Uterus (tissue), 4 donors: Measurements from ENCODE around the gene PRAMEF33. TPM values are rescaled to one million over a fixed set of nuclear protein-coding genes. Genes with fewer than 3 reads are reported as not detected.
"Not testable (repeated sequence)": the region's sequence is repeated elsewhere in the genome, so short reads cannot be mapped to it uniquely, and the experiment has no call there.

ENCODE experiments used
- DNase-seq, 2 donors: peaks; one replicate each; pipeline ENCODE4 v3.0.0-alpha.2; 2019 to 2020
- H3K27ac ChIP-seq, 2 donors: fragments of 200-600 bp; sonication (generic); 1 replicate in 1 of 2; 2 replicates in 1 of 2; pipeline ENCODE4 v1.5.1; 2016 to 2018
- H3K27me3 ChIP-seq, 2 donors: fragments of 200-600 bp; sonication (generic); one replicate each; pipeline ENCODE4 v1.5.1; 2018 to 2019; ENCODE audit warnings: control low read depth in 1 of 2
- H3K36me3 ChIP-seq, 2 donors: fragments of 200-600 bp; sonication (generic); one replicate each; pipeline ENCODE4 v1.5.1; 2019; ENCODE audit warnings: control low read depth in 1 of 2
- H3K4me1 ChIP-seq, 2 donors: fragments of 200-600 bp; sonication (generic); one replicate each; pipeline ENCODE4 v1.5.1; 2018 to 2019; ENCODE audit warnings: control low read depth in 1 of 2
- H3K4me3 ChIP-seq, 2 donors: fragments of 200-600 bp; sonication (generic); 1 replicate in 1 of 2; 2 replicates in 1 of 2; pipeline ENCODE4 v1.5.1; 2018 to 2019; ENCODE audit warnings: mild to moderate bottlenecking in 1 of 2
- H3K9me3 ChIP-seq, 2 donors: fragments of 200-600 bp; sonication (generic); one replicate each; pipeline ENCODE4 v1.5.1; 2019; ENCODE audit warnings: control low read depth in 1 of 2
- intact Hi-C: fragments of 100-400 bp; cut with DNase I; formaldehyde crosslinking; loops from one replicate; pipeline ENCODE4 v1.15.1; 2023; ENCODE audit warnings: low total_unique reads
- small RNA-seq: library from RNA; depleted of rRNA; stranded (forward); fragments of <200 nt; gene quantifications from one replicate; pipeline ENCODE3, GENCODE V24; 2016
- total RNA-seq, 4 donors: library from RNA; depleted of rRNA in 3 of 4; stranded (reverse); fragments of >200 nt in 3 of 4; gene quantifications; one replicate each; pipeline versions ENCODE4 v1.1.0 to v1.2.4, GENCODE V29; 2014 to 2023
- TF ChIP-seq, protein P1 (sequence below), 4 experiments: fragments of 200-600 bp in 2 of 4; fragments of 450-650 bp in 2 of 4; sonication (generic) in 2 of 4; IDR thresholded peaks; one replicate each; pipeline ENCODE4 v1.5.1; 2016 to 2019; ENCODE audit warnings: antibody characterized with exemption in 4 of 4, mild to moderate bottlenecking in 2 of 4, moderate library complexity in 1 of 4
- donor health status: DM: yes; HTN: yes; CAD: no.

PRAMEF33 gene
- total RNA-seq, 4 donors from 2014 or later = not detected

DNA sequence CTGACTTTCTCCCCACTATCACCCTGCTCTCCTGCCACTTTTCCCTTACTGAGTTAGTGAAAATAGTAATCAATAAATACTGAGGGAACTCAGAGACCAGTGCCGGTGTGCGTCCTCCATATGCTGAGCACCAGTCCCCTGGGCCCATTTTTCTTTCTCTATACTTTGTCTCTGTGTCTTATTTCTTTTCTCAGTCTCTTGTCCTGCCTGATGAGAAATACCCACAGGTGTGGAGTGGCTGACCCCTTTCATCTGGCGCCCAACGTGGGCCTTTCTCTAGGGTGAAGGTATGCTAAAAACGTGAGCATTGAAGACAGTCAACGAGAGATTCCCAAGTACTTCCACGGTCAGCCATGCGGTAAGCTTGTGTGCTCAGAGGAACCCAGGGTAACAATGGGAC is 50.1 kb downstream of the PRAMEF33 start:
- DNase-seq, H3K36me3 ChIP-seq, H3K4me1 ChIP-seq, intact Hi-C loops, H3K27me3 ChIP-seq, H3K4me3 ChIP-seq, H3K9me3 ChIP-seq, H3K27ac ChIP-seq: not testable (repeated sequence)

DNA sequence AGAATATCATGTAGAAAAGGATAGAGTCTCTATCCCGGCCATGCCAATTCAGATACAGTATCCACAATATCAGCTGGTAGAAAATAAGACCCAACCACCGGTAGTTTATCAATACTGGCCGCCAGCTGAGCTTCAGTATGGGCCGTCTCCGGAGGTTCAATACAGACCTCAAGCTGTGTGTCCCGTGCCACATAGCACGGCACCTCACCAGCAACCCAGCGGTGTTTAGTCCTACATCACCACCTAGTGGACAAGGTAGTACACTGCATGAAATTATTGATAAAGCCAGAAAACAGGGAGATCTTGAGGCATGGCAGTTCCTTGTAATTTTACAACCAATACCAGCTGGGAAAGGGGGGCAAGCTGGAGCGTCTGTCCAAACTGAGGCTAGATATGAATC is 51.1 kb downstream of the PRAMEF33 start:
- H3K4me1 ChIP-seq, DNase-seq, H3K27me3 ChIP-seq, H3K36me3 ChIP-seq, H3K27ac ChIP-seq, H3K9me3 ChIP-seq, intact Hi-C loops, H3K4me3 ChIP-seq: not testable (repeated sequence)

DNA sequence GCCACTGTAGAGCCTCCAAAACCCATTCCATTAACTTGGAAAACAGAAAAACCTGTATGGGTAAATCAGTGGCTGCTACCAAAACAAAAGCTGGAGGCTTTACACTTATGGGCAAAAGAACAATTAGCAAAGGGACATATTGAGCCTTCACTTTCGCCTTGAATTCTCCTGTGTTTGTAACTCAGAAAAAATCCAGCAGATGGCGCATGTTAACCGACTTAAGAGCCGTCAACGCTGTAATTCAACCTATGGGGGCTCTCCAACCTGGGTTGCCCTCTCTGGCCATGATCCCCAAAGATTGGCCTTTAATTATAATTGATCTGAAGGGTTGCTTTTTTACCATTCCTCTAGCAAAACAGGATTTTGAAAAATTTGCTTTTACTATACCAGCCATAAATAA is 53.4 kb downstream of the PRAMEF33 start:
- H3K36me3 ChIP-seq, intact Hi-C loops, DNase-seq, H3K9me3 ChIP-seq, H3K4me3 ChIP-seq, H3K4me1 ChIP-seq, H3K27ac ChIP-seq, H3K27me3 ChIP-seq: not testable (repeated sequence)
- TF ChIP-seq, protein P1, sequence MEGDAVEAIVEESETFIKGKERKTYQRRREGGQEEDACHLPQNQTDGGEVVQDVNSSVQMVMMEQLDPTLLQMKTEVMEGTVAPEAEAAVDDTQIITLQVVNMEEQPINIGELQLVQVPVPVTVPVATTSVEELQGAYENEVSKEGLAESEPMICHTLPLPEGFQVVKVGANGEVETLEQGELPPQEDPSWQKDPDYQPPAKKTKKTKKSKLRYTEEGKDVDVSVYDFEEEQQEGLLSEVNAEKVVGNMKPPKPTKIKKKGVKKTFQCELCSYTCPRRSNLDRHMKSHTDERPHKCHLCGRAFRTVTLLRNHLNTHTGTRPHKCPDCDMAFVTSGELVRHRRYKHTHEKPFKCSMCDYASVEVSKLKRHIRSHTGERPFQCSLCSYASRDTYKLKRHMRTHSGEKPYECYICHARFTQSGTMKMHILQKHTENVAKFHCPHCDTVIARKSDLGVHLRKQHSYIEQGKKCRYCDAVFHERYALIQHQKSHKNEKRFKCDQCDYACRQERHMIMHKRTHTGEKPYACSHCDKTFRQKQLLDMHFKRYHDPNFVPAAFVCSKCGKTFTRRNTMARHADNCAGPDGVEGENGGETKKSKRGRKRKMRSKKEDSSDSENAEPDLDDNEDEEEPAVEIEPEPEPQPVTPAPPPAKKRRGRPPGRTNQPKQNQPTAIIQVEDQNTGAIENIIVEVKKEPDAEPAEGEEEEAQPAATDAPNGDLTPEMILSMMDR (IDR thresholded peaks at IDR 0.05) = peak; percentile 22 to 40 (median 36)

Small RNA genes lying within 50 kb of the gene (small RNA-seq; reads per million reads assigned to genes)
- not detected for gene RNU6-771P

Other genes starting within 250 kb of the PRAMEF33 start
- not detected for gene PRAMEF27, start 247.0 kb upstream of the PRAMEF33 start, total RNA-seq
- gene HNRNPCL3, start 242.8 kb upstream of the PRAMEF33 start, total RNA-seq = not detected
- not detected for gene PRAMEF25, start 232.8 kb upstream of the PRAMEF33 start, total RNA-seq
- not detected for gene HNRNPCL2, start 186.7 kb upstream of the PRAMEF33 start, total RNA-seq
- not detected for gene PRAMEF26, start 147.5 kb upstream of the PRAMEF33 start, total RNA-seq
- gene HNRNPCL4, start 137.9 kb upstream of the PRAMEF33 start, total RNA-seq = not detected
- not detected for gene PRAMEF9, start 131.7 kb upstream of the PRAMEF33 start, total RNA-seq
- gene PRAMEF13, start 102.1 kb upstream of the PRAMEF33 start, total RNA-seq = not detected
- not detected for gene PRAMEF18, start 77.4 kb upstream of the PRAMEF33 start, total RNA-seq
- gene PRAMEF5, start 49.3 kb upstream of the PRAMEF33 start, total RNA-seq = not detected
- gene PRAMEF8, start 18.4 kb upstream of the PRAMEF33 start, total RNA-seq = not detected
- gene PRAMEF15, start 12.0 kb downstream of the PRAMEF33 start, total RNA-seq = not detected
- gene PRAMEF14, start 43.6 kb downstream of the PRAMEF33 start, total RNA-seq = not detected
- gene PRAMEF19, start 68.4 kb downstream of the PRAMEF33 start, total RNA-seq = not detected
- gene PRAMEF17, start 86.1 kb downstream of the PRAMEF33 start, total RNA-seq = not detected
- gene PRAMEF20, start 106.9 kb downstream of the PRAMEF33 start, total RNA-seq = not detected
- not detected for gene LRRC38, start 210.5 kb downstream of the PRAMEF33 start, total RNA-seq